ENCODE results near the gene FAM8A1.

Gene FAM8A1

GRCh38 chr6:17612048-17612447, 11.9 kb downstream of the FAM8A1 start:
- TF ChIP-seq, protein P1, sequence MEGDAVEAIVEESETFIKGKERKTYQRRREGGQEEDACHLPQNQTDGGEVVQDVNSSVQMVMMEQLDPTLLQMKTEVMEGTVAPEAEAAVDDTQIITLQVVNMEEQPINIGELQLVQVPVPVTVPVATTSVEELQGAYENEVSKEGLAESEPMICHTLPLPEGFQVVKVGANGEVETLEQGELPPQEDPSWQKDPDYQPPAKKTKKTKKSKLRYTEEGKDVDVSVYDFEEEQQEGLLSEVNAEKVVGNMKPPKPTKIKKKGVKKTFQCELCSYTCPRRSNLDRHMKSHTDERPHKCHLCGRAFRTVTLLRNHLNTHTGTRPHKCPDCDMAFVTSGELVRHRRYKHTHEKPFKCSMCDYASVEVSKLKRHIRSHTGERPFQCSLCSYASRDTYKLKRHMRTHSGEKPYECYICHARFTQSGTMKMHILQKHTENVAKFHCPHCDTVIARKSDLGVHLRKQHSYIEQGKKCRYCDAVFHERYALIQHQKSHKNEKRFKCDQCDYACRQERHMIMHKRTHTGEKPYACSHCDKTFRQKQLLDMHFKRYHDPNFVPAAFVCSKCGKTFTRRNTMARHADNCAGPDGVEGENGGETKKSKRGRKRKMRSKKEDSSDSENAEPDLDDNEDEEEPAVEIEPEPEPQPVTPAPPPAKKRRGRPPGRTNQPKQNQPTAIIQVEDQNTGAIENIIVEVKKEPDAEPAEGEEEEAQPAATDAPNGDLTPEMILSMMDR (IDR thresholded peaks at IDR 0.05), result no peak

DNA sequence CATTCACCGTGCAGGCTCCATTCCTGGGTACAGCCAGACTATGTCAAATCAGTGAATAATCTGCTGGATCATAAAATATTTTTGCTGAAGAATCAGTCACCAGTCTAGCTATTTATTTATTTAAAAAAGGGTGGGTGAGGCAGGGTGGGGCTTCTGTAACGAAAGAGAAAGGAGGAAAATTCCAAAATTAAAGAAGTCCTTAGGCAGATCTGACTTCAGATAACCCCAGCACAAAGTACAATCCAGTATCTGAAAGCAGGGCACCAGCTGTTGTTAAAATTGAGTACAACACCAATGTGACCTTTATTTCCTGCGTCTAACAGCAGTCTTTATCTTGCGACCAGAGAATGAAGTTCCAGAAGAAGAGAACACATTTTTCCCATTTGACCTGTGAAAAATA, 15.7 kb downstream of the FAM8A1 start:
- TF ChIP-seq, protein P1 (IDR thresholded peaks at IDR 0.05), result no peak

DNA sequence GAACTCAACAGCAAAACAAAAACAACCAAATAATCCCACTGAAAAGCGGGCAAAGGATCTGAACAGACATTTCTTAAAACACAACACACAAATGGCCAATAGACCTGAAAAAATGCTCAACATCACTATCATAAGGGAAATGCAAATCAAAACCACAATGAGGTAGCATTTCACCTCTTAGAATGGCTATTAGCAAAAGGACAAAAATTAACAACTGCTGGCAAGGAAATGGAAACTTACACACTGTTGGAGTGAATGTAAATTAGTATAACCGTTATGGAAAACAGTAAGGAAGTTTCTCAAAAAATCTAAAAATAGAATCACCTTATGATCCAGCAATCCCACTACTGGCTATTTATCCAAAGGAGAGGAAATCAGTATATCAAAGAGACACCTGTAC, 20.9 kb downstream of the FAM8A1 start:
- TF ChIP-seq, protein P1 (IDR thresholded peaks at IDR 0.05), result no peak

DNA sequence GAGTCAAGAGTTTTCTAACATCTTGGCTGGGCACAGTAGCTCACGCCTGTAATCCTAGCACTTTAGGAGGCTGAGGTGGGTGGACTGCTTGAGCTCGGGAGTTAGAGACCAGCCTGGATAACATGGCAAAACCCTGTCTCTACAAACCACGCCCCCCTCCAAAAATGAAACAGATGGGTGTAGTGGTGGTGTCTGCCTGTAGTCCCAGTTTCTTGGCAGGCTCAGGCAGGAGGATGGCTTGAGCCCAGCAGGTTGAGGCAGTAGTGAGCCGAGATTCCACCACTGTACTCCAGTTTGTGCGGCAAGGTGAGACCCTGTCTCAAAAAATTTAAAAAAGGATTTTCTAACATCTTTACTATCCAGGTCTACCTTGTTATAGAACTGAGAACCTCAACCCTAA, 22.0 kb downstream of the FAM8A1 start:
- TF ChIP-seq, protein P1 (IDR thresholded peaks at IDR 0.05), result no peak

- TF ChIP-seq, protein P1 (IDR thresholded peaks at IDR 0.05), result no peak
Measured at GRCh38 chr6:17624396-17624795, 24.3 kb downstream of the FAM8A1 start.

DNA sequence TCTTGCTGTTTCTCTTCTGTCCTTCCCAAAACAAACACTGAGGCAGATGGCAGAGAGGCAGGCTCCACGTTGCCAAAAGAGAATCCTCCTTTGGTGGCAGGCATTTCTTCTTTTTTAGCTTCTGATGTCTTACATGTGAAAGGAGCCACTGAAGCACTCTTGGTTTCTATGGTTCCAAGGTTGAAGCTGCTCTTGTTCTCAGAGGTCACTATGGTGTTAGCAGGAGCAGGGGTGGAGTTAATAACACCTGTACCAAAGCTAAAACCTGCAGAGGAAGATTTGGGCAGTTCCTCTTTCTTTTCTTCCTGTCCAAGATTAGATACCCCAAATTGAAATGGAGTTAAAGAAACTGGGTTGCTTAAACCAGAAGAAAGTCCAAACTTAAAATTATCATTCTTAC, 28.8 kb downstream of the FAM8A1 start:
- TF ChIP-seq, protein P1 (IDR thresholded peaks at IDR 0.05), result no peak

GRCh38 chr6:17629824-17630510, 29.9 kb downstream of the FAM8A1 start:
- TF ChIP-seq, protein P1 (IDR thresholded peaks at IDR 0.05), result no peak

All from LNCAP (cell line).